ENCODE data around the gene ATP8B4.

ATP8B4 gene

GRCh38 chr15:49991587-49991986 is 127.4 kb downstream of the ATP8B4 start:
- no peaks in the 10 kb centered on the region for H3K4me1 ChIP-seq (ENCODE audit: control insufficient read depth in 2 of 2, insufficient read depth in 2 of 2, low read length in 2 of 2)
- H3K36me3 ChIP-seq (ENCODE audit: control insufficient read depth in 2 of 2, insufficient read depth in 2 of 2, low read length in 2 of 2), result no peaks in the 10 kb centered on the region
- no peak overlapping the region for H3K4me3 ChIP-seq (ENCODE audit: low read length in 2 of 2)
- no peak overlapping the region for H3K27ac ChIP-seq (ENCODE audit: low read depth in 2 of 2, low read length in 2 of 2)
- no peaks in the 10 kb centered on the region for H3K27me3 ChIP-seq (ENCODE audit: control insufficient read depth in 2 of 2, insufficient read depth in 2 of 2, low read length in 2 of 2)
- H3K9ac ChIP-seq (ENCODE audit: low read depth in 1 of 2, low read length in 2 of 2), result no peak overlapping the region
- no peaks in the 10 kb centered on the region for H3K9me3 ChIP-seq (ENCODE audit: control insufficient read depth in 2 of 2, low read length in 2 of 2)

- Histone ChIP-seq H3K9ac (ENCODE audit: low read depth in 1 of 2, low read length in 2 of 2) (no peak overlapping the region), H3K9me3 (ENCODE audit: control insufficient read depth in 2 of 2, low read length in 2 of 2) (no peaks in the 10 kb centered on the region), H3K36me3 (ENCODE audit: control insufficient read depth in 2 of 2, insufficient read depth in 2 of 2, low read length in 2 of 2) (no peaks in the 10 kb centered on the region), H3K4me1 (ENCODE audit: control insufficient read depth in 2 of 2, insufficient read depth in 2 of 2, low read length in 2 of 2) (no peaks in the 10 kb centered on the region), H3K27me3 (ENCODE audit: control insufficient read depth in 2 of 2, insufficient read depth in 2 of 2, low read length in 2 of 2) (no peaks in the 10 kb centered on the region), H3K4me3 (ENCODE audit: low read length in 2 of 2) (no peak overlapping the region), H3K27ac (ENCODE audit: low read depth in 2 of 2, low read length in 2 of 2) (no peak overlapping the region)
Measured at GRCh38 chr15:49990835-49991545, 128.0 kb downstream of the ATP8B4 start.

GRCh38 chr15:49989498-49989897 is 129.5 kb downstream of the ATP8B4 start:
- H3K9ac ChIP-seq (ENCODE audit: low read depth in 1 of 2, low read length in 2 of 2), result no peak overlapping the region
- no peaks in the 10 kb centered on the region for H3K27me3 ChIP-seq (ENCODE audit: control insufficient read depth in 2 of 2, insufficient read depth in 2 of 2, low read length in 2 of 2)
- no peaks in the 10 kb centered on the region for H3K4me1 ChIP-seq (ENCODE audit: control insufficient read depth in 2 of 2, insufficient read depth in 2 of 2, low read length in 2 of 2)
- H3K4me3 ChIP-seq (ENCODE audit: low read length in 2 of 2), result no peak overlapping the region
- H3K36me3 ChIP-seq (ENCODE audit: control insufficient read depth in 2 of 2, insufficient read depth in 2 of 2, low read length in 2 of 2), result no peaks in the 10 kb centered on the region
- no peaks in the 10 kb centered on the region for H3K9me3 ChIP-seq (ENCODE audit: control insufficient read depth in 2 of 2, low read length in 2 of 2)
- peak overlapping the region in 1 of 2 donors; percentile 32 for H3K27ac ChIP-seq (ENCODE audit: low read depth in 2 of 2, low read length in 2 of 2)

- no peaks in the 10 kb centered on the region for H3K9me3 ChIP-seq (ENCODE audit: control insufficient read depth in 2 of 2, low read length in 2 of 2)
- no peaks in the 10 kb centered on the region for H3K36me3 ChIP-seq (ENCODE audit: control insufficient read depth in 2 of 2, insufficient read depth in 2 of 2, low read length in 2 of 2)
- H3K4me3 ChIP-seq (ENCODE audit: low read length in 2 of 2), result no peak overlapping the region
- H3K27ac ChIP-seq (ENCODE audit: low read depth in 2 of 2, low read length in 2 of 2), result no peak overlapping the region
- no peak overlapping the region for H3K9ac ChIP-seq (ENCODE audit: low read depth in 1 of 2, low read length in 2 of 2)
- H3K4me1 ChIP-seq (ENCODE audit: control insufficient read depth in 2 of 2, insufficient read depth in 2 of 2, low read length in 2 of 2), result no peaks in the 10 kb centered on the region
- H3K27me3 ChIP-seq (ENCODE audit: control insufficient read depth in 2 of 2, insufficient read depth in 2 of 2, low read length in 2 of 2), result no peaks in the 10 kb centered on the region
Measured at GRCh38 chr15:49988766-49989165, 130.3 kb downstream of the ATP8B4 start.

- H3K27me3 ChIP-seq (ENCODE audit: control insufficient read depth in 2 of 2, insufficient read depth in 2 of 2, low read length in 2 of 2), result no peaks in the 10 kb centered on the region
- no peak overlapping the region for H3K9ac ChIP-seq (ENCODE audit: low read depth in 1 of 2, low read length in 2 of 2)
- H3K4me1 ChIP-seq (ENCODE audit: control insufficient read depth in 2 of 2, insufficient read depth in 2 of 2, low read length in 2 of 2), result no peaks in the 10 kb centered on the region
- H3K27ac ChIP-seq (ENCODE audit: low read depth in 2 of 2, low read length in 2 of 2), result no peak overlapping the region
- H3K36me3 ChIP-seq (ENCODE audit: control insufficient read depth in 2 of 2, insufficient read depth in 2 of 2, low read length in 2 of 2), result no peaks in the 10 kb centered on the region
- H3K4me3 ChIP-seq (ENCODE audit: low read length in 2 of 2), result no peak overlapping the region
- no peaks in the 10 kb centered on the region for H3K9me3 ChIP-seq (ENCODE audit: control insufficient read depth in 2 of 2, low read length in 2 of 2)
Measured at GRCh38 chr15:49987896-49988295, 131.1 kb downstream of the ATP8B4 start.

GRCh38 chr15:49987198-49987785 is 131.7 kb downstream of the ATP8B4 start:
- no peak overlapping the region for H3K9ac ChIP-seq (ENCODE audit: low read depth in 1 of 2, low read length in 2 of 2)
- no peaks in the 10 kb centered on the region for H3K36me3 ChIP-seq (ENCODE audit: control insufficient read depth in 2 of 2, insufficient read depth in 2 of 2, low read length in 2 of 2)
- H3K4me3 ChIP-seq (ENCODE audit: low read length in 2 of 2), result no peak overlapping the region
- H3K4me1 ChIP-seq (ENCODE audit: control insufficient read depth in 2 of 2, insufficient read depth in 2 of 2, low read length in 2 of 2), result no peaks in the 10 kb centered on the region
- no peak overlapping the region for H3K27ac ChIP-seq (ENCODE audit: low read depth in 2 of 2, low read length in 2 of 2)
- no peaks in the 10 kb centered on the region for H3K9me3 ChIP-seq (ENCODE audit: control insufficient read depth in 2 of 2, low read length in 2 of 2)
- H3K27me3 ChIP-seq (ENCODE audit: control insufficient read depth in 2 of 2, insufficient read depth in 2 of 2, low read length in 2 of 2), result no peaks in the 10 kb centered on the region

GRCh38 chr15:49986326-49986725 is 132.7 kb downstream of the ATP8B4 start:
- Histone ChIP-seq H3K27me3 (ENCODE audit: control insufficient read depth in 2 of 2, insufficient read depth in 2 of 2, low read length in 2 of 2) (no peaks in the 10 kb centered on the region), H3K4me3 (ENCODE audit: low read length in 2 of 2) (no peak overlapping the region), H3K4me1 (ENCODE audit: control insufficient read depth in 2 of 2, insufficient read depth in 2 of 2, low read length in 2 of 2) (no peaks in the 10 kb centered on the region), H3K9ac (ENCODE audit: low read depth in 1 of 2, low read length in 2 of 2) (no peak overlapping the region), H3K27ac (ENCODE audit: low read depth in 2 of 2, low read length in 2 of 2) (no peak overlapping the region), H3K36me3 (ENCODE audit: control insufficient read depth in 2 of 2, insufficient read depth in 2 of 2, low read length in 2 of 2) (no peaks in the 10 kb centered on the region), H3K9me3 (ENCODE audit: control insufficient read depth in 2 of 2, low read length in 2 of 2) (no peaks in the 10 kb centered on the region)

GRCh38 chr15:49985463-49985862 is 133.6 kb downstream of the ATP8B4 start:
- Histone ChIP-seq H3K4me3 (ENCODE audit: low read length in 2 of 2) (no peak overlapping the region), H3K4me1 (ENCODE audit: control insufficient read depth in 2 of 2, insufficient read depth in 2 of 2, low read length in 2 of 2) (no peaks in the 10 kb centered on the region), H3K9ac (ENCODE audit: low read depth in 1 of 2, low read length in 2 of 2) (no peak overlapping the region), H3K36me3 (ENCODE audit: control insufficient read depth in 2 of 2, insufficient read depth in 2 of 2, low read length in 2 of 2) (no peaks in the 10 kb centered on the region), H3K9me3 (ENCODE audit: control insufficient read depth in 2 of 2, low read length in 2 of 2) (no peaks in the 10 kb centered on the region), H3K27me3 (ENCODE audit: control insufficient read depth in 2 of 2, insufficient read depth in 2 of 2, low read length in 2 of 2) (no peaks in the 10 kb centered on the region), H3K27ac (ENCODE audit: low read depth in 2 of 2, low read length in 2 of 2) (no peak overlapping the region)

GRCh38 chr15:49984436-49984835 is 134.6 kb downstream of the ATP8B4 start:
- no peaks in the 10 kb centered on the region for H3K36me3 ChIP-seq (ENCODE audit: control insufficient read depth in 2 of 2, insufficient read depth in 2 of 2, low read length in 2 of 2)
- H3K27me3 ChIP-seq (ENCODE audit: control insufficient read depth in 2 of 2, insufficient read depth in 2 of 2, low read length in 2 of 2), result no peaks in the 10 kb centered on the region
- no peak overlapping the region for H3K4me3 ChIP-seq (ENCODE audit: low read length in 2 of 2)
- H3K4me1 ChIP-seq (ENCODE audit: control insufficient read depth in 2 of 2, insufficient read depth in 2 of 2, low read length in 2 of 2), result no peaks in the 10 kb centered on the region
- H3K27ac ChIP-seq (ENCODE audit: low read depth in 2 of 2, low read length in 2 of 2), result no peak overlapping the region
- H3K9me3 ChIP-seq (ENCODE audit: control insufficient read depth in 2 of 2, low read length in 2 of 2), result no peaks in the 10 kb centered on the region
- H3K9ac ChIP-seq (ENCODE audit: low read depth in 1 of 2, low read length in 2 of 2), result no peak overlapping the region

GRCh38 chr15:49982584-49982983 is 136.4 kb downstream of the ATP8B4 start:
- H3K27me3 ChIP-seq (ENCODE audit: control insufficient read depth in 2 of 2, insufficient read depth in 2 of 2, low read length in 2 of 2), result no peaks in the 10 kb centered on the region
- no peaks in the 10 kb centered on the region for H3K36me3 ChIP-seq (ENCODE audit: control insufficient read depth in 2 of 2, insufficient read depth in 2 of 2, low read length in 2 of 2)
- H3K4me3 ChIP-seq (ENCODE audit: low read length in 2 of 2), result no peak overlapping the region

More at GRCh38 chr15:49982584-49982983, 136.4 kb downstream of the ATP8B4 start:
- no peaks in the 10 kb centered on the region for H3K9me3 ChIP-seq (ENCODE audit: control insufficient read depth in 2 of 2, low read length in 2 of 2)
- H3K9ac ChIP-seq (ENCODE audit: low read depth in 1 of 2, low read length in 2 of 2), result no peak overlapping the region
- no peaks in the 10 kb centered on the region for H3K4me1 ChIP-seq (ENCODE audit: control insufficient read depth in 2 of 2, insufficient read depth in 2 of 2, low read length in 2 of 2)
- H3K27ac ChIP-seq (ENCODE audit: low read depth in 2 of 2, low read length in 2 of 2), result no peak overlapping the region
